ENCODE data around the gene PCDH12. TPM values are rescaled to one million over a fixed set of nuclear protein-coding genes. Genes with fewer than 3 reads are reported as not detected.

Gene PCDH12
- total and polyA plus RNA-seq, 10 of the 15 experiments (the other 5 are each of a cell fraction or from before 2014, with no cell fraction given): 0.01 to 0.14 (median 0.06) TPM; not detected in 4

- TF ChIP-seq ZBTB11 (CRISPR knock-in tag; IDR thresholded peaks at IDR 0.05): peak; percentile 52
- no peak for TF ChIP-seq KDM1A (IDR thresholded peaks at IDR 0.05; ENCODE audit: borderline replicate concordance)
- TF ChIP-seq EED (IDR thresholded peaks at IDR 0.05; ENCODE audit: low read depth): peak; percentile 40
- TF ChIP-seq PML (IDR thresholded peaks at IDR 0.05; ENCODE audit: low read length): peak; percentile 73
- TF ChIP-seq RELB (IDR thresholded peaks at IDR 0.05; ENCODE audit: low read depth): peak; percentile 76
- TF ChIP-seq RFX5 (IDR thresholded peaks at IDR 0.05; ENCODE audit: low read depth, low read length): no peak
- TF ChIP-seq SIN3A (IDR thresholded peaks at IDR 0.05; ENCODE audit: low read depth, low read length): peak; percentile 69
- peak; percentile 67 for TF ChIP-seq E4F1 (IDR thresholded peaks at IDR 0.05; ENCODE audit: borderline replicate concordance, partially characterized antibody)
- peak; percentile 77; the same call in 1 of the 2 replicates for TF ChIP-seq CBFB (IDR thresholded peaks at IDR 0.05; ENCODE audit: low read depth)
- TF ChIP-seq TBL1XR1 (IDR thresholded peaks at IDR 0.05; ENCODE audit: low read depth, low read length): peak; percentile 47; the same call in 1 of the 2 replicates
- TF ChIP-seq POLR2AphosphoS2 (IDR thresholded peaks at IDR 0.05; ENCODE audit: low read depth, low read length): peak; percentile 35; the same call in 1 of the 2 replicates
- 0 out of 2 replicates have a peak, but pooled peaks have one; percentile 59 for TF ChIP-seq BACH1 (IDR thresholded peaks at IDR 0.05; ENCODE audit: borderline replicate concordance)
- no peak for TF ChIP-seq SPI1 (IDR thresholded peaks at IDR 0.05; ENCODE audit: borderline replicate concordance, insufficient read depth, low read depth, low read length)
- peak; percentile 59 for TF ChIP-seq RUNX3 (IDR thresholded peaks at IDR 0.05; ENCODE audit: low read length)
- no peak for TF ChIP-seq HDAC6 (IDR thresholded peaks at IDR 0.05; ENCODE audit: unreplicated experiment)
- TF ChIP-seq HSF1 (IDR thresholded peaks at IDR 0.05; ENCODE audit: low read depth, low read length): no peak
- TF ChIP-seq ELK1 (IDR thresholded peaks at IDR 0.05; ENCODE audit: low read depth, low read length): no peak
- TF ChIP-seq CHD2 (IDR thresholded peaks at IDR 0.05; ENCODE audit: borderline replicate concordance, low read depth, low read length): 0 out of 2 replicates have a peak, but pooled peaks have one; percentile 19
- no peak for TF ChIP-seq ETV6 (conservative IDR thresholded peaks at IDR 0.05 in 1 of 2, IDR thresholded peaks at IDR 0.05 in 1 of 2; ENCODE audit: borderline replicate concordance in 1 of 2, low read depth in 1 of 2)
- peak; percentile 93 for TF ChIP-seq NBN (IDR thresholded peaks at IDR 0.05)
These were observed 11.1 kb upstream of the PCDH12 start, which contains the start of gene RNF14 (continued) for GRCh38 chr5:141968914-141969608.
